COR-L47 (cell line): ENCODE results near the gene HIPK2.

Experiments
- DNase-seq: peaks from one replicate; lab custom pipeline; 2025; lab: John Stamatoyannopoulos, UW

HIPK2 gene

DNA sequence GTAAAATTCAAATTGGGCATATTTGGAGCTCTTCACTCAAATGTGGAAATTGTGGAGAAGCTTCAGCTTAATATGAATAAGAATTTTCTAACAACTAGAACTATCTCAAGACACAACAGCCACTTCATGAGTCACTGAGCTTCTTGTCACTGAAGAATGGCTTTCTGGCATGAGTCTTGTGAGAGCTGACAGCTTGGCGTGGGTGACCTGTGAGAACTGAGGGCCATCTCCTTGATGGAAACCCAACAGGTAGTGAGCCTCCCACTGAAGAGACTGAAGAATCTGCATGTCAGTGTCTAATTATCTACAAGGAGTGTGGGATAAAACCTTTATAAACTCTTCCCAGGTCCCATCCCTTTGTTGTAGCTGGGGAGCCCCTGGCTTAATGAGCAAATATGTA is 188.3 kb downstream of the HIPK2 start:
- no peak for DNase-seq

GRCh38 chr7:139588632-139589031 is 189.2 kb downstream of the HIPK2 start:
- no peak for DNase-seq

- no peak for DNase-seq
Observed at GRCh38 chr7:139587535-139587934, 190.3 kb downstream of the HIPK2 start.

- no peak for DNase-seq
Observed at GRCh38 chr7:139586286-139586685, 191.5 kb downstream of the HIPK2 start.

GRCh38 chr7:139585042-139585441 is 192.8 kb downstream of the HIPK2 start:
- no peak for DNase-seq

- DNase-seq: no peak
Observed at GRCh38 chr7:139583826-139584553, 193.8 kb downstream of the HIPK2 start.

- no peak for DNase-seq
Observed at GRCh38 chr7:139582671-139583155, 195.1 kb downstream of the HIPK2 start.

DNA sequence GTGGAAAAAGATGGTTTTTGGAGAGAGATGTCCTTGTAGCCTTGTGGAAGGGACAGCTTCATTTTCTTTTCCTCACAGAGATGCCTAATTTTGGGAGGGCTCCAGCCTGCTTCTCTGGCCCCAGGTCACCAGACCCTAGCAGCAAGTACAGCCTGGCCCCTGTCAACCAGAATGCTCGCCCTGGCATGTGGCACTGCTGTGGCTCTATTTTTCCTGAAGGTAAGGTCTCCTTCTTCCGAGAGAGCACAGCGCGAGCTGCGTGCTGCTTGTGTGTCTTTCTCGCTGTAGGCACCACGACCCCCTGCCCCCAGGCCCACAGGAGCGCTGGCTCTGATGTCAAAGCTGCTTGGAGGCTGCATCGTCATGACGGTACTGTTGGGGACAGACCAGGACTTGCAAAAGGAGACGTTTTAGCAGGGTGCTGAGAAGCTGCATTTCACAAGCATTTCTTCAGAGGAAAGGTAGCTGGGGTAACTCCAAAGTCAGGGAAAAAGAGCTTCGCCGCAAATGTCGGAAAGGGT is 195.6 kb downstream of the HIPK2 start:
- no peak for DNase-seq

GRCh38 chr7:139580435-139580834 is 197.4 kb downstream of the HIPK2 start:
- no peak for DNase-seq

GRCh38 chr7:139576179-139576973 is 201.4 kb downstream of the HIPK2 start:
- no peak for DNase-seq

GRCh38 chr7:139575338-139575680 is 202.5 kb downstream of the HIPK2 start:
- DNase-seq: no peak

DNA sequence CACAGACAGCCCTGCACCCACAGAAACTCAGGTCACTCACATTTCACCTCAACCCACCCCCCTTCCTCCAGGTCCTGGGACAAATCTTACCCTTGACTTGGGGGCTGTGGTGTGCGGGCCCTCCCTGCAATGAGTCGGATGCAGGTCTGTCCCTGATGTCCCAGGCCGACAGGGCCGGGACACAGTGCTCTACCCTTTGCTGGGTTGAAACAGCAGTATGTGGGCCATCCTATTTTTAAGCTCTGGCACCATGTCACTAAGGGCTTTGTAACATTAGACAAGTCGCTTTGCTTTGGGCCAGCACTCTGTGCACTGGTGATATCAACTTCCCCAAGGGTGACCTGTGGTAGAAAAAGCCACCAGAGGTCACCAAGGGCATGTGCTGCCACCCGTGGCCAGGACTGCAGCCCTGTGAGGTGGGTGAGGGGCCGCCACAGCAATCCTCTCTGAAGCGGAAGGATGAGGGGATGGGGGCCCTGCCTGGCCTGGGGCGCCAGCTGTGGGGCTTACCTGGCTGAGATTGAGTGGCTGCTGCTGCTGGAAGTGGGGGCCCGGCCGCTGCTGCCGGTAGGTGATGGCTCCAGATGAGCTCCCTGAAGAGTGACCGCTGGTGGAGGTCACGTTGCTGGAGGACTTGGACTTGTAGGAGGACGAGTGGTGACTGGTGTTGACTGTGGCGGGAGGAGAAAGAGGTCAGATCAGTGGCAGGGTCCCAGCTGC is 203.0 kb downstream of the HIPK2 start:
- no peak for DNase-seq

GRCh38 chr7:139573871-139574270 is 203.9 kb downstream of the HIPK2 start:
- no peak for DNase-seq

- DNase-seq: no peak
Observed at GRCh38 chr7:139572704-139573385, 205.0 kb downstream of the HIPK2 start.

GRCh38 chr7:139572071-139572470 is 205.7 kb downstream of the HIPK2 start:
- no peak for DNase-seq

DNA sequence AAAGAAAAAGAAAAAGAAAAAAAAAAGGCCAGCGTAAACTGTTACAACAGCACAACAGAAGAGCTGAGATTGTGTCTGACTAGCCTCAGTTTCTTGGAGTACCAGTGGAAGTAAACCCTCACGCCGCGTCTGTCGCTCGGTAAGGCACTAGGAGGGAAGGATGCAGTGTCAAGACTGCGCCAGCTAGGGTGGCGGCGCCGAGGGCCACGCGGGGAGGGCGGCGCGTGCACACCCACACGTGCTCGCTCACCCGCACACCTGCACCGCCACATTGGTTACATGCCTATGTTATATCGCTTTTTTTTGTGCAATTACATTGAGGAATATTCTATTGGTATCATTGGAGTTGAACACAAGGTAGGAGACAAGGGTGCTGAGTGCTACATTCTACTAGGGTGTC is 206.1 kb downstream of the HIPK2 start:
- DNase-seq: no peak

GRCh38 chr7:139571190-139571589 is 206.6 kb downstream of the HIPK2 start:
- DNase-seq: no peak

DNA sequence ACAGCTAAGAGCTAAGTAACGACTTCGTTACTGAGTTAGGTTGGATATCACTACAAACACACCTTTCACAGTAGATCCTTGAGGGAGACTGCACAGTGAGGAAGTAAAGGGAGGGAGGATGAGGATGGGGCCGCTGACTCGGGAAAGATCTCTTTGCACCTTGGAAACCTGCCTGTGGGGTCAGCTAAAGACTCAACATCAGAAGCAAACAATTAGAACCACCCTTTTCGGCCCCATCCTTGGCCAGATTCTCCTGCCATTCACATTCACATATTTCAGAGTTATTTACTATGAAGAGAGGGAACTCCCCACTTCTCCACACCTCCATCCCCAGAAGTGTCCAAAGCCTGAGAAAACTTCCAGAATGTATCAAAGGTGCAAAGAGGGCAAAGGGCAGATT is 207.2 kb downstream of the HIPK2 start:
- no peak for DNase-seq

DNA sequence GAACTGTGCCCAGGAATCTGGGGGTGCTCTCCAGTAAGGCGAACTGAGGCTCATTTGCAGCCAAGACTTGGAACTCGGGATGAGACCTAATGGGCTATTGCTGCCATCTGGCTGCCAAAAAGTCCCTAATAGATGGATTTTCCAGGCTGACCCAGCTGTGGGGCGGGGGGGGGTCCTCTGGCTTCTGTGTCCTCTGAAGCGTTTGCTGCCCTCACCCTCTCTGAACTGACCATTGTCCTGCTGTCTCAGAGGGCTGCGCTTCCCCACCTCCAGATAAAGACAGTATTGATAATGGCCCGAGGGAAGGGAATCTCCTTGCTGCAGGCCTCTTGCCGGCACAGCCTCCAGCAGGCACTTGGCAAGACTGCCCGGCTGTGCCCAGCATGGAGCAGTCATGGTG is 207.7 kb downstream of the HIPK2 start:
- DNase-seq: no peak

- no peak for DNase-seq
Observed at GRCh38 chr7:139568813-139569490, 208.8 kb downstream of the HIPK2 start.

DNA sequence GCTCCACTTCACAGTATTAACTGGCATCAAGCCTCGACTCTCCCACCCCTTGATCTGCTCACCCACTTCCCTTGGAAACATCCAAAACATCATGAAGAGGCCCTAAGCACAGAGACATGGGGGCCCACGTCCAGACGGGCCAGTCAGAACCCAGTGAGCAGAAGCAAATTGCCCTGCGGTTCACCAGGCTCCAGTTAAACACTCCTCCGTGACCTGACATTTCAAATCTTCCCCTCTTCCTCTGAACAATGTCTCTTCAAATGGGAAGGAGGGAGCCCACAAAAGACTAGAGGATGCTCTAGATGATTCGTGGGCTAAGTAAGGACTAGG is 209.5 kb downstream of the HIPK2 start:
- DNase-seq: no peak
